ENCODE measurements around the gene PIP5K1B. TPM values are rescaled to one million over a fixed set of nuclear protein-coding genes. Genes with fewer than 3 reads are reported as not detected.

PIP5K1B gene, protein sequence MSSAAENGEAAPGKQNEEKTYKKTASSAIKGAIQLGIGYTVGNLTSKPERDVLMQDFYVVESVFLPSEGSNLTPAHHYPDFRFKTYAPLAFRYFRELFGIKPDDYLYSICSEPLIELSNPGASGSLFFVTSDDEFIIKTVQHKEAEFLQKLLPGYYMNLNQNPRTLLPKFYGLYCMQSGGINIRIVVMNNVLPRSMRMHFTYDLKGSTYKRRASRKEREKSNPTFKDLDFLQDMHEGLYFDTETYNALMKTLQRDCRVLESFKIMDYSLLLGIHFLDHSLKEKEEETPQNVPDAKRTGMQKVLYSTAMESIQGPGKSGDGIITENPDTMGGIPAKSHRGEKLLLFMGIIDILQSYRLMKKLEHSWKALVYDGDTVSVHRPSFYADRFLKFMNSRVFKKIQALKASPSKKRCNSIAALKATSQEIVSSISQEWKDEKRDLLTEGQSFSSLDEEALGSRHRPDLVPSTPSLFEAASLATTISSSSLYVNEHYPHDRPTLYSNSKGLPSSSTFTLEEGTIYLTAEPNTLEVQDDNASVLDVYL
- polyA plus RNA-seq (0.04 to 0.05 TPM in 2 of 3 replicates, not detected in the other), polyA minus RNA-seq (0.13 TPM in 1 of 3 replicates, not detected in the others)
- not detected for polyA plus RNA-seq (2011; ENCODE audit: low read depth)
- polyA plus RNA-seq (2011; cell fraction: cytosol; rRNA removed) = 0.05 and 0.06 TPM in 2 replicates
- 0.06 TPM in 1 of 2 replicates, not detected in the other for polyA plus RNA-seq (2011; cell fraction: nucleus; rRNA removed)
- 0.27 TPM in 1 of 2 replicates, not detected in the other for polyA plus RNA-seq (2012; ENCODE audit: low replicate concordance)
- polyA minus RNA-seq (2011; cell fraction: cytosol; rRNA and poly(A)+ RNA removed) = not detected
- polyA minus RNA-seq (2011; cell fraction: nucleus; rRNA and poly(A)+ RNA removed) = 0.31 TPM in 1 of 2 replicates, not detected in the other

DNA sequence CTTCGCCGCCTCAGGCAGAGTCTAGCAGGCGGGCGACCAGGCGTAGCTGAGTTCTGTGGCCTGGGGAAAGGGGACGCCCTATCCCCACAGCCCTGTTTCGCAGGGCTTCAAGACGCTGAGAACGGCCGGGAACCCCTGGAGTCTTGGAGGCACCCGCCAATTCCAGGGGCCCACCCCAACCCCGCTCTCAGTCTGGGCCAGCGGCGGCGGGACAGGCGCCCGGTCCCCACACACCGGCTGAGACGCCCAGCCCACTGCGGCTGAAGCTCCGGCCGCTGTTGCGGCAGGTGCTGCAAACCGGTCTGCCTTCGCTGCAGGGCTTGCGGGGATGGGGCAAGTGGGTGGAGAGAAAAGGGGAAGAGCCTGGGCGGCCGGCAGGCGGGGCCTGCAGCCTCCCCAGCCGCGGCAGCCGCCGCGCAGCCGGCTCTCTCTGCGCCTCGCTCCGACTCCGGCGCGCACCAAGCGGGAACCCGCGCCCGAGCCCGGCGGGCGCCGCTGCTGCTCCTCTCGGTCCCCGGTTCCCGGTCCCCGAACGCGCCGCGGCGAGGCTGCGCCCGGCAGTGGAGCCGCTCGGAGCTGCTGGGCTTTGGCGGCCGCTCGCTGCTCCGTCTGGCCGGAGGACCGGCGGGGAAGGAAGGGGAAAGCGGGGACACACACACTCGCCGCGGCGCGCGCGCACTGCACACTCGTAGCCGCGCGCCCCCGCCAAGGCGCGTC lies at the start of gene PIP5K1B:
PIP5K1B (plus strand) TSS at position 427 of the 717 bp plus-strand sequence. CDS start 117,375 bp downstream, outside the sequence.
- Histone ChIP-seq H3K4me2 (ENCODE audit: control insufficient read depth, extremely low read depth, insufficient read depth, low read depth, low read length) (peak within 1 kb of the TSS; percentile 45), H3K79me2 (ENCODE audit: control insufficient read depth, insufficient read depth, low read length) (no peaks in the 10 kb centered on the region), H3K27ac (ENCODE audit: control insufficient read depth, insufficient read depth, low read length) (no peak within 1 kb of the TSS), H2AFZ (ENCODE audit: control insufficient read depth, low read length) (no peak within 1 kb of the TSS), H4K20me1 (ENCODE audit: control insufficient read depth, extremely low read depth, insufficient read depth, low read length) (no peaks in the 10 kb centered on the region), H3K27me3 (ENCODE audit: control insufficient read depth, extremely low read depth, insufficient read depth, low read length) (peaks cover 45% of the 10 kb centered on the region), H3K36me3 (ENCODE audit: control insufficient read depth in 2 of 2, extremely low read depth in 1 of 2, insufficient read depth in 2 of 2, low read length in 2 of 2) (no peaks in the 10 kb centered on the region), H3K9ac (ENCODE audit: control insufficient read depth, extremely low read depth, insufficient read depth, low read length) (no peak within 1 kb of the TSS), H3K9me3 (ENCODE audit: control insufficient read depth, low read depth, low read length) (no peaks in the 10 kb centered on the region), H3K4me3 (ENCODE audit: control insufficient read depth in 2 of 3, extremely low read depth in 1 of 3, insufficient read depth in 2 of 3, low read depth in 1 of 3, low read length in 3 of 3) (peak within 1 kb of the TSS; percentile 35 to 43 (median 40)), H3K4me1 (ENCODE audit: control insufficient read depth, extremely low read depth, insufficient read depth, low read length) (no peaks in the 10 kb centered on the region), H3K9me1 (ENCODE audit: control insufficient read depth, extremely low read depth, insufficient read depth, low read length) (no peaks in the 10 kb centered on the region)
- TF ChIP-seq CTCF (optimal IDR thresholded peaks at IDR 0.05 in 1 of 3, IDR thresholded peaks at IDR 0.05 in 1 of 3, conservative IDR thresholded peaks at IDR 0.05 in 1 of 3; ENCODE audit: extremely low read depth in 1 of 3, insufficient read depth in 2 of 3, low read length in 3 of 3) = no peak
- dilution Hi-C loops (cut with MboI; ENCODE audit: extremely low pct_ligation_motif_present, low sequenced_read_pairs) = no loop called here
- DNase-seq (ENCODE audit: low read depth, low spot score) = no peak
- FAIRE-seq = no peak

GRCh38 chr9:68664036-68664435 lies 41.0 kb upstream of the PIP5K1B start:
- DNase-seq (ENCODE audit: low read depth, low spot score) (no peak), FAIRE-seq (no peak)
- Histone ChIP-seq H3K27ac (ENCODE audit: control insufficient read depth, insufficient read depth, low read length) (no peak overlapping the region), H3K9me3 (ENCODE audit: control insufficient read depth, low read depth, low read length) (no peaks in the 10 kb centered on the region), H3K4me1 (ENCODE audit: control insufficient read depth, extremely low read depth, insufficient read depth, low read length) (no peaks in the 10 kb centered on the region), H3K9me1 (ENCODE audit: control insufficient read depth, extremely low read depth, insufficient read depth, low read length) (no peaks in the 10 kb centered on the region), H4K20me1 (ENCODE audit: control insufficient read depth, extremely low read depth, insufficient read depth, low read length) (no peaks in the 10 kb centered on the region), H3K9ac (ENCODE audit: control insufficient read depth, extremely low read depth, insufficient read depth, low read length) (no peak overlapping the region), H3K36me3 (ENCODE audit: control insufficient read depth in 2 of 2, extremely low read depth in 1 of 2, insufficient read depth in 2 of 2, low read length in 2 of 2) (no peaks in the 10 kb centered on the region), H3K4me3 (ENCODE audit: control insufficient read depth in 2 of 3, extremely low read depth in 1 of 3, insufficient read depth in 2 of 3, low read depth in 1 of 3, low read length in 3 of 3) (no peak overlapping the region), H3K27me3 (ENCODE audit: control insufficient read depth, extremely low read depth, insufficient read depth, low read length) (no peaks in the 10 kb centered on the region), H3K4me2 (ENCODE audit: control insufficient read depth, extremely low read depth, insufficient read depth, low read depth, low read length) (no peak overlapping the region), H2AFZ (ENCODE audit: control insufficient read depth, low read length) (no peak overlapping the region), H3K79me2 (ENCODE audit: control insufficient read depth, insufficient read depth, low read length) (no peaks in the 10 kb centered on the region)
- TF ChIP-seq CTCF (optimal IDR thresholded peaks at IDR 0.05 in 1 of 3, IDR thresholded peaks at IDR 0.05 in 1 of 3, conservative IDR thresholded peaks at IDR 0.05 in 1 of 3; ENCODE audit: extremely low read depth in 1 of 3, insufficient read depth in 2 of 3, low read length in 3 of 3) = no peak
- TF ChIP-seq EZH2 (IDR thresholded peaks at IDR 0.05; ENCODE audit: low read length) = no peak
- dilution Hi-C loops (cut with MboI; ENCODE audit: extremely low pct_ligation_motif_present, low sequenced_read_pairs) = no loop called here
